Measurements from ENCODE around the gene LARGE1.

DNA sequence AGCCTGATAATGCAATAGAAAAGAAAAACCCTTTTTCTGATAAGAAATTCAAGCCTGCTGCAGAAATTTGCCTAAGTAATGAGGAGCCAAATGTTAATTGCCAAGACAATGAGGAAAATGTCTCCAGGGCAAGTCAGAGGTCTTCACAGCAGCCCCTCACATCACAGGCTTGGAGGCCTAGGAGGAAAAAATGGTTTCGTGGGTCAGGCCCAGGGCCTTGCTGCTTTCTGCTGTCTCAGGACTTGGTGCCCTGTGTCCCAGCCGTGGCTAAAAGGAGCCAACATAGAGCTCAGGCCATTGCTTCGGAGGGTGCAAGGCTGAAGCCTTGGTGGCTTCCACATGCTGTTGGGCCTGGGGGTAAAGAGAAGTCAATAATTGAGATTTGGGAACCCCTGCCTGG is 131.3 kb downstream of the LARGE1 start:
- TF ChIP-seq, protein P1, sequence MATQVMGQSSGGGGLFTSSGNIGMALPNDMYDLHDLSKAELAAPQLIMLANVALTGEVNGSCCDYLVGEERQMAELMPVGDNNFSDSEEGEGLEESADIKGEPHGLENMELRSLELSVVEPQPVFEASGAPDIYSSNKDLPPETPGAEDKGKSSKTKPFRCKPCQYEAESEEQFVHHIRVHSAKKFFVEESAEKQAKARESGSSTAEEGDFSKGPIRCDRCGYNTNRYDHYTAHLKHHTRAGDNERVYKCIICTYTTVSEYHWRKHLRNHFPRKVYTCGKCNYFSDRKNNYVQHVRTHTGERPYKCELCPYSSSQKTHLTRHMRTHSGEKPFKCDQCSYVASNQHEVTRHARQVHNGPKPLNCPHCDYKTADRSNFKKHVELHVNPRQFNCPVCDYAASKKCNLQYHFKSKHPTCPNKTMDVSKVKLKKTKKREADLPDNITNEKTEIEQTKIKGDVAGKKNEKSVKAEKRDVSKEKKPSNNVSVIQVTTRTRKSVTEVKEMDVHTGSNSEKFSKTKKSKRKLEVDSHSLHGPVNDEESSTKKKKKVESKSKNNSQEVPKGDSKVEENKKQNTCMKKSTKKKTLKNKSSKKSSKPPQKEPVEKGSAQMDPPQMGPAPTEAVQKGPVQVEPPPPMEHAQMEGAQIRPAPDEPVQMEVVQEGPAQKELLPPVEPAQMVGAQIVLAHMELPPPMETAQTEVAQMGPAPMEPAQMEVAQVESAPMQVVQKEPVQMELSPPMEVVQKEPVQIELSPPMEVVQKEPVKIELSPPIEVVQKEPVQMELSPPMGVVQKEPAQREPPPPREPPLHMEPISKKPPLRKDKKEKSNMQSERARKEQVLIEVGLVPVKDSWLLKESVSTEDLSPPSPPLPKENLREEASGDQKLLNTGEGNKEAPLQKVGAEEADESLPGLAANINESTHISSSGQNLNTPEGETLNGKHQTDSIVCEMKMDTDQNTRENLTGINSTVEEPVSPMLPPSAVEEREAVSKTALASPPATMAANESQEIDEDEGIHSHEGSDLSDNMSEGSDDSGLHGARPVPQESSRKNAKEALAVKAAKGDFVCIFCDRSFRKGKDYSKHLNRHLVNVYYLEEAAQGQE (IDR thresholded peaks at IDR 0.05; ENCODE audit: insufficient read depth in 1 of 2, low read depth in 2 of 2, low read length in 2 of 2) = no peak
- TF ChIP-seq TAF1 (IDR thresholded peaks at IDR 0.05; ENCODE audit: borderline replicate concordance, insufficient read depth, low read length) = no peak
- no peak for TF ChIP-seq POLR2AphosphoS5 (IDR thresholded peaks at IDR 0.05; ENCODE audit: low read depth, low read length)
- no peak for TF ChIP-seq SIN3A (IDR thresholded peaks at IDR 0.05; ENCODE audit: borderline replicate concordance, insufficient read depth, low read length)
- TF ChIP-seq FOXP2 (optimal IDR thresholded peaks at IDR 0.05; ENCODE audit: borderline replicate concordance, extremely low read depth, extremely low read length, insufficient read depth) = no peak
